Ramos (cell line): ENCODE results near the gene XPO5.
"Not testable (repeated sequence)": the region's sequence is repeated elsewhere in the genome, so short reads cannot be mapped to it uniquely, and the experiment has no call there.

Source experiments
- in situ Hi-C: fragments of 300-500 bp; cut with MboI; formaldehyde crosslinking; loops from one replicate; pipeline ENCODE4 v1.14.3; 2022; ENCODE audit warnings: low sequenced_read_pairs; ENCODE audit not compliant: unreplicated experiment

The XPO5 gene

GRCh38 chr6:43500921-43501320 is 74.9 kb downstream of the XPO5 start:
- in situ Hi-C loops = loop anchor here (5.0 kb wide), 1 partner anchor 239 kb away; no protein-coding TSS in a partner anchor

DNA sequence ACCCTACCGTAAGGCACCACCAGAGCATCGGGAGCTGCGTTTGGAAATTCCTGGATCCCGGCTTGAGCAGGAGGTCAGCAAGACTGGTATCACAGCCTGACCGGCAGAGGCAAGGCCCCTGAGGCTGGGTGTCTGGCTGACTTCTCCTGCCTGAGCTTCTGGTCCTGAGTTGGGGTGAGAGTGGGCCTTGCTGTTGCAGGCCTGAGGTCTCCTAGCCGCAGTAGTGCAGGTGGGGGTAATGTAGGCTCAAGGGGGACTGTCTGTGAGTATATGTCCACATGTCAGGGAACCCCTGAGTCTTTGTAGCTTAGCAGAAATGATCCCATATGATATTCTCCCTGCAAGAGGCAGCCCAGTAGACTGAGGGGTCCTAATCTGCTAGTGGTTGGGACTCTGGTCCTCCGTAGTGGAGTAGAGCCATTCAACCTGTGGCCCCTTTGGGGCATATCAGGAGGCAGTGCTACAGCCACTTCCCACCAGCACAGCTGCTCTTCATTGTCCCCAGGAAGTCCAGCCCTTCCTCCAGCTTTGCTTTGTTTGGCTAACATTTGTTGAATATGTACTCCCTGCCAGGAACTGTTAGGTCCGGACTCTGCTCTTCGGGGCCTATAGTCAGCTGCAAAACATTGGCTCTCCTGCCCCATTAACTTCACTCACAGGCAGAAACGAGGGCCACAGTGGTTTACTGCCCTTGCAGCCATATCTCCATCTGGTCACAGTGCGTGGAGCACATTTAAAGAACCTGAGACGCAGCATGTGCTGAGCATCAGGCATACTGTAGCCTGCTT is 76.6 kb downstream of the XPO5 start:
- in situ Hi-C loops = no loop called here

DNA sequence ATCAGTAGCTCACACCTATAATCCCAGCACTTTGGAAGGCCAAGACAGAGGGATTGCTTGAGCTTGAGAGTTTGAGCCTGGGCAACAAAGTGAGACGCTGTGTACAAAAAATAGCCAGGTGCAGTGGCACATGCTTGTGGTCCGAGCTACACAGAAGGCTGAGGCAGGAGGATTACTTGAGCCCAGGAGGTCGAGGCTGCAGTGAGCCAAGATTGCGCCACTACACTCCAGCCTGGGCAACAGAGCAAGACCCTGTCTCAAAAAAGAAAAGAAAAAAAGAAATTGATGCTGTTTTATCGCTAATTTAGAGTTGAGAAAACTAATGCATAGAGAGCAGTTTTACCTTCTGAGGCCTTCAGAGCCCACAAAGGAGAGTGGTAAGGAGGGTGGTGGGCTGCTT is 77.5 kb downstream of the XPO5 start:
- in situ Hi-C loops = not testable (repeated sequence)

- in situ Hi-C loops = no loop called here
Observed at GRCh38 chr6:43497689-43498088, 78.1 kb downstream of the XPO5 start.

DNA sequence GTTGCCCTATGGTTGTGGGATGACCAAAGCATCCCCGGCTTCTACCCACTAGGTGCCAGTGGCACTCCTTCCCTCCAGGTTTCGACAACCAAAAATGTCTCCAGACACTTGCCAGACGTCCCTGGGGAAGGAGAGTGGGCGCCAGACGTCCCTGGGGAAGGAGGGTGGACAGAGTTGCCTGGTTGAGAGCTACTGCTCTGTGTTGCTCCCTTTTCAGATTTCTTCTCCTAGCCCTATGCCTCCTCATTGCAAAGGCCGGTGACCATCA is 78.8 kb downstream of the XPO5 start:
- in situ Hi-C loops = no loop called here

- in situ Hi-C loops = no loop called here
Observed at GRCh38 chr6:43496370-43497128, 79.3 kb downstream of the XPO5 start.

DNA sequence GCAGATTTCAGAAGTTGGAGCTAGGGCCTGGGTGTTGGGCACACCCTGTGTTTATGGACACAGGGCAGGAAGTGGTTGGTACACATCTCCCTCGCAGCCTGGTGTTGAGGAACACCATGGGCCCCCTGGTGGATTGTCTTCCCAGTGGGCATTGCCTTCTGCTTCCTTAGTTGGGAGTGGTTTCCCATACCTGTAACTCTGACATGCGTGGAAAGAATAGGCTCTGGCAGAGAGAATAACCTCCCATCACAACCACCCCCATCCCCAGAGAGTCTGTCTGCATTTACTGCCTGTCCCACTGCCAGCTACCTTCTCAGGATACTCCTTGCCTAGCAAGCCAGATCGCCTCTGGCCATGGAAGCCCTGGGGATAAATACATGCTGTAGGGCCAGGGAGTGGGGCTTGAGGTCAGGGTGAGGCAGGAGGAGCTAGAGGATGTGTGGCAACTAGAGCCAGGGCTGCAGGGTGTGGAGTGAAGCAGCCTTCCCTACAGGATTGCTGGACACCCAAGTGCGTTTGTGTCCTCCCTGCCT is 80.4 kb downstream of the XPO5 start:
- in situ Hi-C loops = no loop called here

GRCh38 chr6:43494766-43495165 is 81.1 kb downstream of the XPO5 start:
- in situ Hi-C loops = no loop called here

GRCh38 chr6:43494321-43494720 is 81.5 kb downstream of the XPO5 start:
- in situ Hi-C loops = no loop called here

DNA sequence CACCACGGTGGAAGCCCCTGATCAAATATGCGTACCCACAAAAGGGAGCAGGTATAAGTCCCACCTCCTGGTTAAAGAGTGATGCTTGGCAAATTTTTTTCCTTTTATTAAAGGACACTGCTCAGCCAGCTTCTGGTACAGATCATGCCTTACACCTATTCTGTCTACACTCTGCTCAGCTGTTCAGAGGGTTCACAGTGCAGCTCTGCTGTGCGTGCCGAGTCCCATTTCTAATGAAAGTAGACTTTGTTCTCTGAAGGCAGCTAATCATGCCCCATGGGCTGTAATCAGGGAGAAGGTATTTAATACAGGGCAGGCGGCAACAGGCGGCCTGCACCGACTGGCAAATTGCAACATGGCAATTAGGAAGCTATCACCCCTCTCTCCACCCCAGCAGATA is 82.0 kb downstream of the XPO5 start:
- in situ Hi-C loops = no loop called here

GRCh38 chr6:43493230-43493629 is 82.6 kb downstream of the XPO5 start:
- in situ Hi-C loops = no loop called here

DNA sequence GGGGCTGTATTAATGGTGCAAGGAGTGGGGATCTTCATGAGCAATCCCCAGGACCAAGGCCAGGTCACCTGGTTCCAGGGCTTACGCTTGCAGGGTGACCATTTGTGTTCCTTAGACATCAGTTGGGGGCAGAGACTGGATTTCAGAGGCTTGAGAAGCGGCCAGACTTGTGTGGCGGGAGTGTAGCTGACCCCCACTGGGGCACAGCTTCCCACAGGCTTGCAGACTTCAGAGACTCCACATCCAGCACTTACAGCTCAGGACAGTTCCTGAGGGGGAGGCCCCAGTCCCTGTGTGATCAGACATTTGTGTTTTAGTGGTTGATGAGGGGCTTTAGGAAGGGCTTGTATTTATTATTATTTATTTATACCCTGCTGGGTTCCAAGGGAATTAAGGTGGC is 83.2 kb downstream of the XPO5 start:
- in situ Hi-C loops = no loop called here

DNA sequence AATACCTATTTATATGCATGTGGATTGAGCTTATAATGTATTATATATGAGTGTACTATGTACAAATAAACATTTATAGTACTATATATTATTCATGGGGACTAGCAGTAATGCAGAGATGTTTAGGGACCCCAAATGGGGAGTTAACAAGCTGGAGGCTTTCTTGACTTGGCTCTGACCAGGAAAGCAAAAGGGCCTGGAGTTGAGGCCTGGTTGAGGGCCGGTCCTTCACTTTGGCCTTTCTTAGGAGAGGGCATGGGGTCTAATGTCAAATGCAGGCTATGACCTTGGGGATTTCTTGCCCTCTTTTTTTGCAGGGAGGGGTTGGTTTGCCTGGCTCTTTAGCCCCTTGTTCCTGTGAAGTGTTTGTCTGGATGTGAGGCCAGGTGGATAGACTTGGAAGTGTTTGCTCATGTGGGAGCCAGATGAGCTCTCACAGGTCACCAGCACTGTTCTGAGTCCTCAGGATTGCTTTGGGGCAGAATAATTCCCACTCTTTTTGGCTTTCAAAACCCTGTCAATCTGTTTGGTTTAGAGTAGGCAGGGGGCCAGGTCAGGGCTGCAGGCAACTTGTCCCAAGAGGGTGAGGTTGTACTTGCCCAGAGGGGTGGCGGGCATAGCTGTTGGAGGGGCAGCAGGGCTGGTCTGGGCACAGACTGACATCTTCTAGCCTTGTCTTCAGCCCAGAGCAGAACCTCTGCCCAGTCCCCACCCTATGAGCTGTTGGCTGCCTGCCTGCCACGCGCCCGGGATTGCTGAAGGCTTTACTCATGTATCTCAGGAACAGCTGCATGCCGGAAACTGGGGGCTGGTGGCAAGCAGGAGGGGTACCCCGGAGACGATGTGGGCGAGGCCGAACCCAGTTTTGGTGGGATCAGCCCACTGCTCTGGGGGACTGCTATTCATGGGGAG is 83.8 kb downstream of the XPO5 start:
- in situ Hi-C loops = no loop called here

DNA sequence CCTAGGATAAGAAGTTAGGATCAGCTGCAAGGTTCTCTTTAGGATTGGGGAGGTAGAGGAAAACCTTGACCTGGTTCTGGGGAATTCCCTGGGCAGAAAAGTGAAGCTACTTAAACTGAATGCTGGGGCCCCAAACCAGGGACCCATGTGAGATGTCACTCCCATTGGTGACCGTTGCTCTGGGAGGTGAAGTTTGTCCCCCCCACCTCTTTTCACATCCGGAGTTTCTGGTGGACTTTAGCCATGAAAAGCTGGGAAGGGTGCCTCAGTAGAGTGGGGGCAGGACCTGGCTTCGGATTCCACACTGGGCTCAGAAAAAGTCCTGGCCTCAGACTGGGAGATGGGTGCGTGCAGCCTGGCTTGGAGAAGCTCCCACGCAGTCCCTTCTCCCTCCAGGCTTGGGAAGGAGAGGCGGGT is 85.3 kb downstream of the XPO5 start:
- in situ Hi-C loops = no loop called here

- in situ Hi-C loops = no loop called here
Observed at GRCh38 chr6:43489277-43490072, 86.4 kb downstream of the XPO5 start.

- in situ Hi-C loops = no loop called here
Observed at GRCh38 chr6:43488667-43489276, 87.1 kb downstream of the XPO5 start.

DNA sequence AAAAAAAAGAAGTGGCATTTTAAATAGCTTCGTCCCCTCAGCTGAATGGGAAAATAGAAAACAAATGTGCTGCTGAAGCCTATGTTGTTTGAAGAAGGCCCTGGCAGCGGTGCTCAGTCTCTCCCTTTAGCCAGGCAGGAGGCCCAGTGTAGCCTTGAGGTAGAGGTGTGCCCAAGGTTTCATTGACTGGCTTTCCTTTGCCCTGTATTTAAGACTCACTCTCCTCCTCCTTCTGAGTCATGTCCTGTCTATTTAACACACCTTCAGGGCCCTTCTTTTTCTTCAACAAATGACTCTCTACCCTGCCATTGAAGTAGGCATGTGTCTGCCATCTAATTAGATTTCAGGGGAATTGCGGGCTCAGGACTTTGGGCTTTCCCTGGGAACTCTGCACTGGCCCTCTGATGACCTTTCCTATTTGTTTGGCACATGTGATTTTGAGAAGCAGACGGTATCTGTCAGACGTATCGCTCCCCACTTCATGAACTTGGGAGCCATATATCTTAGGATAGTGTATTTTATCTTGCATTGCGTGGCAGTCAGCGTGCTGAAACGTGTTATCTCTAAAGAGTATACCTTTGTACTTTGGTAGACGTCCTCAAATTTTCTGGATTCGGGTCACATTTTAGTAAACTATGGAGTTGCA is 94.1 kb downstream of the XPO5 start:
- in situ Hi-C loops = no loop called here

GRCh38 chr6:43481075-43481474 is 94.8 kb downstream of the XPO5 start:
- in situ Hi-C loops = no loop called here

- in situ Hi-C loops = no loop called here
Observed at GRCh38 chr6:43478008-43478372, 97.8 kb downstream of the XPO5 start.
